ENCODE results near the gene PACSIN2.
"Not testable (repeated sequence)": the region's sequence is repeated elsewhere in the genome, so short reads cannot be mapped to it uniquely, and the experiment has no call there.

Gene PACSIN2

DNA sequence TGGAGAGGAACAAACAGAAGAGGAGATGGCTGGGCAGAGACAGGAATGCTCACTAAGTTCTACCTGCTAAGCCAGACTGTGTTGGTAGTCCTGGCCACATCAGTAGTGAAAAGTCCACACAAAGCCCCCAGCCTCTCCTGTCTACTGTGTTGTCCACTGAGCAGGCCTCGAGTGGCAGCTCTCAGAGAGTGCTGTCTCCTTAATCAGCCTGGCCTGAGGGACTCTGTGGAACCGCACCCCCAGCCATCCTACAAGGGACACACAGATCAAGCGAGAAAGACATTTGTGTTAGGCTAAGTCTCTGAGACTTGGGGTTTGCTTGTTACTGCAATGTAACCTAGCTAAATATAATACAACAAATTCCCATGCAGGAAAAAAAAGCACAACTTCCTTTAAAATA is 71.0 kb downstream of the PACSIN2 start:
- no peak for DNase-seq

DNA sequence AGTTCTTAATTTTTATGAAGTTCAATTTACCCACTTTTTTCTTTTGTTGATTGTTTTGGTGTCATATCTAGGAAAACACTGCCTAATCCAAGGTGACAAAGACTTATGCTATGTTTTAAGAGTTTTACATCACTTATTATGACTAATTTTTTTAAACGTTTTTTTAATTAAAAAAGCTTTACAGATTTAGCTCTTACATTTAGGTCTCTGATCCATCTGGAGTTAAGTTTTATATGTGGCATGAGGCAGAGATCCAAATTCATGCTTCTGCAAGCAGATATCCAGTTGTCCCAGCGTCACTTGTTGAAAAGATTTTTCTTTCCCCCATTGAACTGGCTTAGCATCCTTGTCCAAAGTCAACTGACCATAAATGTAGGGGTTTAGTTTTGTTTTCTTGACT is 72.6 kb downstream of the PACSIN2 start:
- no peak for DNase-seq

DNA sequence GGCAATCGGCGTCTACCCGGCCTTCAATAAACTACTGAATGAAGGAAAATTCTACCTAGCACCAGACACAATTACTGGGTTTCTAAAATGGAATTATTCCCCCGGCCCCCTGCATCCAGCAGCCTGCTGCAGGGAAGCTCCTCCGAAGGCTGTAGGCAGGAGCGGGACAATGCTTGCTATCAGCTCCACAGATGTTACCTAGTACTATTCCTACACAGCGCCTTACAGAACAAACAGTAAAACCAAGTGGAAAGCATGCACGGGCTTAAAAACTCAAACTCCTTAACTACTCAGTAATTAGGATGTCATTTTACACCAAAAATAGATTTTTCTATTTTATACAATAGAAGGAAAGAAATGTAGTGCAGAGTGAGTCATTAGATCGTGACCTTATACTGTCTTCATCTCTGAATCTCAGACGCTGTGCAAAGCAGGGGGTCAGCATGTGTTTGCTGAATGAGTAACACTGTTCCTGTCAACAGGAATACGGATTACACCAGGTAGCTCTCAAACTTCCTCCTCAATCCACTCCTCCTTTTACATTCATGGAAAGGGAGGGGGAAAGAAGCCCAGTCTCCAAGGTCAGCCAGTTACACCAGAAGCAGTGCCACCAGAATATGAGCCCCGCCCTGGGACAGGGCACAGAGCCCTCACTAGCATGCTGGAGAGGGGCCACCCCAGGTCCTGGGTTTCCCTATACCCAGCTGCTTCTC is 74.9 kb downstream of the PACSIN2 start:
- DNase-seq, result no peak

DNA sequence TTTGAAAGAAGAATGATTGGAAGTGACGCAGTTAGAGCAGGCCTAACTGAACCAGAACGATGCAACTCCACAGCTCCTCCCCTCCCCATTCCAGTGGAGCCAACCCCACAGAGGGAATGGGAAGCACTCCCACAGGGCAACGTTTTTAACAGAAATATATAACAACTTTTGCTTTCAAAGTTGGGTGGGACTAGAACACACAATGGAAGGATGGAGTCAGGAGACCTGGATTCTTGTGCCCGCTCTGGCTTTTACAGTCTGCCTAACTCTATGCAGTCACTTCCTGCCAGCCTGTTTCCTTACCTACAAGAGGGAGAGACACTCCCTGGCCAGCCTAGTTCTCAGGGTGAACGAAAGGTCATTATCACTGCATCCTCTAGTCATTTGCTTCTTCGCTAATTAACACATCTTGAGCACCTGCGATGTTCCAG is 75.5 kb downstream of the PACSIN2 start:
- no peak for DNase-seq

DNA sequence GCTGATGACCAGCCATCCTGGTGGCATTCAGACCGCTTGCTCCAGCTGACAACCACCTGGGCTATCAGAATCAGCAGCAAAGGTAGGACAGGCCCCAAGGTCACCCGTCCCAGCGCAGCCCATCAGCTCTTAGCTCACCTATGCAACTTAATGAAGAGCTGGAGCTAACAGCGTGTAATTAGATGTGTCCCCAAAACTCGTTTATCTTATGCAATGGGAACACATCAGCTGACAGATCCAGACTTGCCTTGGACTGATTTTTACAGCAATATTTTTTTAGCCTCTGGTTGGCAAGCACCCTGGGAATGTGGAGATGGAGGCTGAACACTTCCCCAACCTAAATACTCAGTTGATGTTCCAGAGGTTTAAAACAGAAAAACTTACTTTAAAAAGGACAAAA is 76.0 kb downstream of the PACSIN2 start:
- DNase-seq, result no peak

DNA sequence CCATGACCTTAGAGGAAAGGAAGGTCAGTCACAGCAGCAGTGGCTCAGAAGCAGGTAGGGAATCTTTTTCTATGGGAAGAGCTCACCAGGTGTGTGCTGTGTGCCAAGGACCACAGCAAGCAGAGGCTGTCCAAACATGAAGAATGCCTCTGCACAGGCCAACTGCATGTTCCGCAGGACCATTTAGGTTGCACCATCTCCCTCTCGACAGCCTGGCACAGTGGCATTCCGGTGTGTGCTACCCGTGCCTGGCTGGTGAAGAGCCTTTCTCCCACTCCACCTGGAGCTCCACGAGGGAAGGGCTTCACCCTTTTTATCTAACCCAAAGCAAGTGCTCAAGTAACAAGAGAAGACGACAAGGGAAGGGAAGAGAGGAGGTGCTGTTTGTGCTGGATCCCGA is 76.5 kb downstream of the PACSIN2 start:
- no peak for DNase-seq

DNA sequence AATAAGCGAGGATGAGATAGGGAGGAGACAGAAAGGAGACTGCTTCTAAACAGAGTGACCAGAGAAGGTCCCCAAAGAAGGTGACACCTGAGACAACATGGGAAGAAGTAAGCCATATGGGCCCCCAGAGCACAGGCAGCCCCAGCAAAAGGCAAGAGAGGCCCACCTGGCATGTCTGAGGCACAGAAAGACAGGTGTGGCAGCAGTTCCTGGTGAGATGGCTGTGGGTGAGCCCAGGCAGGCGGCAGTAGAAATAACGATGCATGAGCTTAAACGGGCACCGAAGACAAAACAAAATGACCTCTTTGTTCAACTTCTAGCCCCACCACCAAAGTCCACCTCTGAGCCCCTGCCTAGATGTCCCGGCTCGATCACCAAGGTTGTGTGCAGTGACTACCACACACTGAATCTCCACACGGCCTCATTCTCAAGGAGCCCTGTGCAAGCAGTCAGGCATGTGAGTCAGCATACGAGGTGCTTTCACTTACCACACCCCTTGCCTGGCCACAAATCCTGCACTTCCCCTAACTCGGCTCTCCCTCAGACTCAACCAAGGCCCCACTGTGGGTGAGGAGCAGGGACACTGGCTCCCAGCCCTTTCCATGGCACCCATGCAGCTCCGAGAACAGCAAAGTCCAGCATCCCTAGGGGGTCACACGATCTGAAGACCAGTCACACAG is 77.6 kb downstream of the PACSIN2 start:
- peak; percentile 86 for DNase-seq

DNA sequence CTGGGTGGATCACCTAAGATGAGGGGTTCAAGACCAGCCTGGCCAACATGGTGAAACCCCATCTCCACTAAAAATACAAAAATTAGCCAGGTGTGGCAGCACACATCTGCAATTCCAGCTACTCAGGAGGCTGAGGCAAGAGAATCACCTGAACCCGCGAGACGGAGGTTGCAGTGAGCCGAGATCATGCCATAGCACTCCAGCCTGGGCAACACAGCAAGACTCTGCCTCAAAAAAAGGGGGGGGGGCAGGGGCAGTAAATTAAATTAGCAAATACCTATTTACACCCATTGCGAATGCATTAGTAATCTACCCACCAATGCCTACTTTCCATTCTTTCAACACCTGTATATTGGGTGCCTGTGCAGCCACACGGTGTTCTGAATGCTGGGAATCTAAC is 78.3 kb downstream of the PACSIN2 start:
- DNase-seq, result not testable (repeated sequence)

DNA sequence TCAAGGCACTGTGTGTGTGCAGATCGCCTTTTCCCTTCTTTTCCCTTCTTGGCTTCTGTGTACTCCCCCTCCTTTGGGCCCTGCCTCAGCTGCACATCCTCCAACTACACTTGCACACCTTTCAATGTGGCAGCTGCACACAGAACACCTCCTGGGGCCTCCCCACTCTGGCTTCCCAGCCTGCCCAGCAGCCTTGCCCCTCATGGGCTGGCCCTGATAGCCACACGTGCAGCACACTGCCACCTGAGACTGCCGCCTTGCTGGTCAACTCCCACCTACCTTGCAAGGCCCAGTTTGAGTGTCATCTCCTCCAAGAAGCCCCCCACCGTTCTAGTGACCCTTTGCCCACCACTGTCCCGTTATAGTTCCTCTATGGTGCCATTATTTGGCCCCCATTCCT is 80.6 kb downstream of the PACSIN2 start:
- DNase-seq, result no peak

DNA sequence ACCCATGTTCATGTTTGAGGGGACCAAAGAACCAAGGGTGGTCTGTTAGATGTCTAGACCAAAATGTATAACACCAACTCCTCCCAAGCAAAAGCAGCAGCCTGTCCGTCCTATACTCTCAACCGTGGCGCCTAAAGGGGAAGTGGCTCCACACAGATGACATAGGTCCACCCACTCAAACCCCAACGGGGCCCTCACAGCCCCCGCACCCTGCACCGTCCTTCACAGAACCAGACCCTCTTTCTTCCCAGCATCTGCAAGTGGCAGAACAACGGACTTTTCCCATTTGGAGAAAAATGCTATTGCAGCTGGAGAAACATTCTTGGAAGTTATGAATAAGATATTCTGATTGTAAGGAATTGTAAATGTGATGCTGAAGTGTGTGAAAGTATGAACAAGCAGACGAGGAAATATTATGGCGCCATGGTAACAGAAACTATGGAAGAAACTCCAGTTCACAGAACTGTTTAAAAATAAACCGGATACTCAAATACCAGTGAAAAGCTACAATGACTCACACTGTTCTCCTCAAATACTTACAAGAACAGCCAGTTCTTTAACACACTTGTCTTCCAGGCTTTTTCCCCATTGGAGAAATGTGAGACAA is 81.4 kb downstream of the PACSIN2 start:
- peak; percentile 65 for DNase-seq

DNA sequence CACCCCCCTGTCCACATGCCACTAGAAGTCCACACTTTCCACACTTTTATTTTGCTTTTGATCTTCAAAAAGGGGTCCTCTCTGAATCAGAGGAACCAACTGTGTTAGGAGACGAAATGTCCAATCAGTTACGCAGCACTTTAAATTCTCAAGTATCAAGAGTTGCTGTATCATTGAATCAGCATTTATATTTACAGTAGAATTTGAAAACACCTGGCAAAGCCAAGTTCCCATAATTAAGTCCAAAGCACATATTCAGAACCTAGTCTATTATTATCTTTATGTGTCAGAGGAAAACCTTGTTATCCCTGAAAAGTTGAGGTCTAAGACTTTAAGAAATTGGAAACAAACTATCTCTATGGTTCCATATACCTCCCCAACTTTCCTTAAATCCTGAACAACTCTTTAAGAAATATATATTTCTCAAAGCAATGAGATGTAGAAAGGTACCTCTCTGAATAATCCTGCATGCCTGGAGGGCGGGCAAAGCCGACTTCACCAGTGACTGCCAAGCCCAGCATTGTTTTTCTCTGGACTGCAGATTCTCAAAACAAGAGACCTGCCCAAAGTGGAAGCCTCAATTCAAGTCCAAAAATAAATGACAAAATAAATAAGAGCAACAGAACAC is 82.0 kb downstream of the PACSIN2 start:
- DNase-seq, result no peak

DNA sequence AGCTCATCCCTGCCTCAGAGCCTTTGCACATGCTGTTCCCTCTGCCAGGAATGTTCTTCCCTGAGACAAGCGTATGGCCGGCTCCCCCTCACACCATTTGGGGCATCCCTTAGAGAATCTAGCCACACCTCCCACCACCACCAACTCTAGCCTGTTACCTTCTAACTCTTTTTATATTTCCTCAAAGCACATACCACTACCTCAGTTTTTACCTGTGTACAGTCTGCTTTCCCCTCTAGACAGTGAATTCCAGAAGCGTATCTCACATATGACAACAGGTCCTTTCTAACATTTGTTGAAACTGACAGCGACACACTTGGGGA is 82.8 kb downstream of the PACSIN2 start:
- no peak for DNase-seq

DNA sequence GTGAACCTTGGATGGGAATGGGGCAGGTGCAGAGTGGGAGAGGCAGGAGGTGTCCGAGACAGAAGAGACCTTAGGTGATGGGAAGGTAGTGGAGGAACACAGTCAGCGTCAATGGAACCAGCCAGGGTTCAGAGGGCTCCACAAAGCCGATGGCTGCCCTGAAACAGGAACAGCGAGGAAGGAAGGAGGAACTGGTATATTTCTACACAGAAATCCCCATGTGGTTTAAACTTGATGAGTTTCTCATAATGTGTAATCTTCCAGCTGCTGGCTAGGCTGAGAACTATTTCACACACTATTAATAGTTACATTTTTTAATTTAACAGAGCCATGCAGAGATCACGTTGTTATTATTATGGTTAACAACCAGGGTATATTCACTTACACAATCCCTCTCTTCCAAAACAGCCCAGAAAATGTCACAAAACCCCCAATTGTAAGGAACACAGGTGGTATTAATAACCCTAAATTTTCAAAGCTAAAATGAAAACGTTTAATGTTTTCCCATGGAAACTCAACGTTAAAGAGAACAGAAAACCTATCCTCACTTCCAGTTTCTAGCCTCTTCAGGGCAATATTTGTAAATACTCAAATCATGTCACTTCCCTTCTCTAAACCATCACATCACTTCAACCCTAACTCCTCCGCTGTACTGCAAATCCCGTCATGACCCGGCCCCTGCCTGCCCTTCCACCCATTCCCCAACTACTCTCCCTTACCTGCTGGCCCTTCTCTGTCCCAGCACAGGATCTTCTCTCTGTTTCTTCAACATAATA is 83.3 kb downstream of the PACSIN2 start:
- DNase-seq, result peak; percentile 62

DNA sequence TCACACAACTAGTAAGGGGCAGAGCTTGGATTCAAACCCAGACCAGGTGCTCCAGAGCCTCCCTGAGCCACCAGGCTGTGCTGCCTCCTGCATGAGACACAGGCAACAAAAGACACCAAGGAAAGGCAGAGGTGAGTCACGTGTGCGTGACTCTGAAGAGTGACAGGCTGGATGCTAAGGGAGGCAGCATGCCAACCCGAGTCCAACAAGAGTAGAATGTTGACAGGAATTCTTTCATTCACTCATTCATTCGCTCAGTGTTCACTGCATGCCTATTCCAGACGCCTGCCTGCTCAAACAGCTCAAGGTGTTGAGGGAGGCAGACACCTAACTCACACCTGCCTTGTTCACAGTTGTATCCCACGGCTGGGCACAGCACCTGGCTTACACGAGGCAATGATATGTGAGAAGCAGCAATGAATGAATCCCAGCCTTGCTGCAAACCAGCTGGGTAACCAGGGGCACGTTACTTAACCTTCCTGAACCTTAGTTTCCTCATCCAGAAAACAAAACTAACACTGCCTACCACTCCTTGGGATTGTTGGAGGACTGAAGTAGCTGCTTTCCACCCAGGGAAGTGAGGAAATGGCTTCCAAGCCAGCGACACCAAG is 84.0 kb downstream of the PACSIN2 start:
- no peak for DNase-seq

DNA sequence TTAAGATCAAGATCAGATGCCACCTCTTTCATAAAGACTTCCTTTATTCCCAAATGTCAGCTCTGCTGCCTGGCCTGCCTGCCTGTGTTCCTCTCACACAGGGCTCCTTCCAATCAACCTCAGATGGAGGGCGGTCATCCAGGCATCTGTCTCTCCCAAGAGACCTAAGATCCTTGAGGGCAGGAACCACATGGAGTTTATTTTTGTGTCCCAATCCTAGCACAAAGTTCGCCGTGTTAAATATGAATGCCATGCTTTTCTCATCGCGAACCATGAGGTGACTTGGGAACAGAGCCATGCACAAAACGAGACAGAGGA is 85.2 kb downstream of the PACSIN2 start:
- DNase-seq, result no peak

DNA sequence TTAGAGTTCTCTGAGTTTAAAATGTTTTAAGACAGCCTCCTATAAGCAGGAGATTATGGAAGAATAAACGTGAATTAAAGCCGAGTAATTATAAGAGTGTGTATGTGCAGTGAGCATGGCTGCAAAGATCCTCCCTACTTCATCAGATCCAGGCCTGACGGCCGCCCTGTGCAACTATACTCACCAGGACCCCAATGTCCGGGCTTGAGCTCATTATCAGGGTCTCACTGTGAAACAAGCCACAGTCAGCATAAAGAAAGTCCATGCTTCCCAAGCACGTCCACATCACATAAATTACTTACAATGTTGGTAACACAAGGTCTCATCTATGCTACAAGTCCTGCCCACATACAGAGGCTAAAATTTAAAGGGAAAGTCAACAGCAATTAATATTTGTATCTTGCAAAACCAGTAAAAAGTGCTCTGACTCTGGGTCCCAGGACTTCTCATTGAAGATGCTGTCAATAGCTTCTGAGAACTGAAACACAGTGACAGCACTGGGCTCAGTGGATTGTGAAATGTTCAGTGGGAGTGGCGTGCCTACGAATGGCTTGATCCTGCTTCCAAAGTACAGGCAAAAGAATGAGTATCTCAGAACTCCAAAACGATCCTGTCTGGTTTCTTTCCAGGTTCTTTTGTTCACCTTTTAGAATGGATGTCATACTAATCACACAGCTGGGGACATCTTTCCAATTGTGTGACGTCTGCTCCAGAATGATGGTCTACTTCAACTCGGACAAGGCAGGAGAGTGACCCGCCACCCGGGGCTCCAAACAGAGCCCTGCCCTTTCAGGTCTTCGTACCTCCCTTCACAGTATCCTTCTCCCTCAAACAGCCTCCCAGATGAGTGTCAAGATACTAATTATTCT is 85.7 kb downstream of the PACSIN2 start:
- DNase-seq, result no peak

DNA sequence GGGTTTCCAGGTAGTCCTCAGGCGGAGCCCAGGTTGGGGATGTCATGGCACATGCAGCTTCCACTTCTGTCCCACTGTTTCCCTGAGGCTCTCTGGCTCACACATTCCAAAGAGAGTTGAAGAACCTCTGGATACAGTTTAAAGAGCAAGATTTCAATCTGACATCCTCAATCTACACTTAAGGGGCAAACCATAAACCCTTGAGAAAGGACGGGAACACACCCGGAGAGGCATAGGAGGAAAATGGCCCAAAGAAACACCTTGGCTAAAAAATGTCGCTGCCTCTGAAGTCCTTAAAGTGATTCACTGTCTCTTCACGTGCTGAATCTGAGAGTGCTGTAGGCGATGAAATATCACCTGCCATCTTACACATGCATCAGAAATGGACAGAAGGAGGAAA is 87.0 kb downstream of the PACSIN2 start:
- DNase-seq, result no peak

DNA sequence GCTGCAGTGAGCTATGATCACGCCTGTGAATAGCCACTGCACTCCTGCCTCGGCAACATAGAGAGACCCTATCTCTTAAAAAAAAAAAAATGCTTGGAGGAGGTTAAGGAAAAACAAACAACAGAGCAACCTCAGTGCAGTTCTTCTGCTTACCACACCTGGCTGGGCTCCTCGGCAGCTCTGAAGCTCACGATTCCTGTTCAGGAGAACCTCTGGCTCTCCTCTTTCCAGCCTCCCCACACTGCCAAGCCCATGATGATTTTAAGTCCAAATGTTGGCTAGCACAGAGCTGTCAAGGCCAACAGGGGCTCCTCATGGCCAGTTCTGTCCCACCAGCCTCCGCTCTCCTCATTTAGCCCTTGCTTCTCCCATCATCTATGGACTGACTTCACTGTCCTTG is 88.2 kb downstream of the PACSIN2 start:
- no peak for DNase-seq

DNA sequence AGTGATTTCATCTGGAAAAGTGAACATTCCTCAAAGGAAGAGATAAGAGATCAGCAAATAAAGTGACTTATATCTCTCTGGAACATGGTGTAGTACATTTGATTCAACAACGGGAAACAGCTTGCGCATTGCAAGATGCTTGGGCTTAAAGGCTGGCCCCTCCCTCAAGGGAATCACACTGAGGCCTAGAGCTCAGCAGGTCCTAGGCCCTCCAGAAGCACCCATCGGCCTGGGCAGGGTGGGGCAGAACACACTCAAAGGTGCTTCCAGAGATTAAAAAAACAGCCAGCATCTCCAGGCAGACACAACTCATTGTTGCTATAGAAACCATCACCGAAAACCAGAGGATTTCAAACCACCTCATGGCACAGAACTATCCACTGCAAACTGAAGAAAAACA is 88.8 kb downstream of the PACSIN2 start:
- peak; percentile 93 for DNase-seq

DNA sequence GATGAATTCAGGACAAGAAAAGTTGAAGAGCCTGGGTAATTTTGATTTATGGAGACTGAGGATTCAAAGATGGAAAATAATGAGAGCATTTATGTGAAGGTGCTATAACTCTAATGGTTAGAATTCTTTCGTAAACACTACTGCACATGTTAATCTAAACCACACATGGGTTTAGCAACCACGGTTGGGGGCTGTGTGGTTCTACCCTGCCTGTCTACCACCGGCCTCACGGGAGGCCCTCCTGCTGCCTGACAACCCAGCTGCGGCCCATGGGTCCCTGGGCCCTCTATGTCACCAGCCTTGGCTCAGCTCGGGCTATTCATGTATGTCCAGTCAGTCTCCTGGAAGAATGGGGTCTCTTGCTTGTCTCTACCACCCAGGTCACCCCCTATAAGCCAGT is 89.4 kb downstream of the PACSIN2 start:
- peak; percentile 84 for DNase-seq

DNA sequence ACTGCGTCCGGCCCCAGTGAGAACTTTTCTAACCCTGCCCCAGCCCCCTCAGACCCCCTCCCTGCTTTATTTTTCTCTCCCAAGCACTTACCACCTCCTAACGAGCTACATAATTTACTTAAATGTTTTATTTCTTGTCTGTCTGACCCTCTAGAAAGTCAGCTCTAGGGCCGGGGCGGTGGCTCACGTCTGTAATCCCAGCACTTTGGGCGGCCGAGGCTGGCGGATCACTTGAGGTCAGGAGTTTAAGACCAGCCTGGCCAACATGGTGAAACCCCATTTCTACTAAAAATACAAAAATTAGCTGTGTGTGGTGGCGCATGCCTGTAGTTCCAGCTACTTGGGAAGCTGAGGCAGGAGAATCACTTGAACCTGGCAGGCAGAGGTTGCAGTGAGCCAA is 89.9 kb downstream of the PACSIN2 start:
- DNase-seq, result not testable (repeated sequence)

DNA sequence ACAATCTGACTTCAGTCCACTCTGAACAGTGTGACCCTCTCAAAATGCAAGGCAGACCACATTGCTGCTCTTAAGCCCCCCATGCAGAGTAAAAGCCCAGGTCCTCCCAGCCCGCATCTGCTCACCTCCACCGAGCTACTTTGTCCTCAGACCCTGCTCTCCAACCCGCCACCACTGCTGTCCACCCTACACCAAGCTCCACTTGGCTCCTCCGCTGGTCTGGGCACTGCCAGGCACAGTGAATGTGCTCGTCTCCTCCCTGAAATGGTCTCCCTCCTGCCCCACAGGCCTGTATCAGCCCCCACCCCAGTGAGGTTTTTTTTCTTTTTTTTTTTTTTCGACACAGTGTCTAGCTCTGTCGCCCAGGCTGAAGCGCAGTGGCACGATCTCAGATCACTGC is 90.5 kb downstream of the PACSIN2 start:
- DNase-seq, result no peak
